AG08396 (cell line): ENCODE results near the gene NOD1.

Source experiments
- DNase-seq: peaks from one replicate; pipeline ENCODE4 v3.0.0; 2012; ENCODE audit warnings: low spot score, mixed read lengths

The NOD1 gene

DNA sequence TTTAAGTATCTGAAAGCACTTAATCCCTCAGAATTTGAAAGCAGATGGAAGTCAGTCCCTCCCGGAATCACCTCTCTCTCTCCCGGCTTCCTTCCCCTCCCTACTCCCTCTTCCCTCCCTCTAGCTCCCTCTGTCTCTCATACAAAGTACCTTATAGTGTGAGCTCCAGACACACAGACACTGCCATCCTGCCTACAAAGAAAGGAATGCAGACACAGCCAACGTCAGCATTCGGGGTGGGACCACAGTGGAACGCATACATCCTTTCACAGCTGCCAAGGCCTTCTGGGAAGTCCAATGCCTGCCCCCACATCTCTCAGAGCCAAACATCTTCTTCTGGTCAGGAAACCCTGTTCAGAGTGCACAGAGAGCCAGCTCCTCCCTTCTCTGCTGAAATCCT is 9.3 kb downstream of the NOD1 start:
- peak; percentile 83 for DNase-seq

DNA sequence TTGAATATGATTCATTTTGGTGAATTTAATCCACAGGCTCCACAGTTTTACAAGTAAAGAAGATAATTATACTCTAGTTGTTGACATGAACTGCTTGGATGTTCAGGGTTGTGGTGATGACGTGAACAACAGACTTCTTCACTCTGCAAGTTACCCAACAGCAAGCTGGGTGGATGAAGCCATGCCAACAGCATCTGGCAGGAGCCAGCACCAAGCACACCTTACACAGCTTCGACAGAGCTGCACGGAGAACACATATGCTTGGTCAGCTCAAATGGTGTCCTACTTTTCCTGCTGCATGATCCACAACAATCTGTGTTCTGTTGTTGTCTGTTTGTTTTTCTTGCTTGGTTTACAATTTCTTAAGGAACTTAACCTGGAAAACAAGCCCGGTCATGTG is 9.8 kb downstream of the NOD1 start:
- DNase-seq = no peak

DNA sequence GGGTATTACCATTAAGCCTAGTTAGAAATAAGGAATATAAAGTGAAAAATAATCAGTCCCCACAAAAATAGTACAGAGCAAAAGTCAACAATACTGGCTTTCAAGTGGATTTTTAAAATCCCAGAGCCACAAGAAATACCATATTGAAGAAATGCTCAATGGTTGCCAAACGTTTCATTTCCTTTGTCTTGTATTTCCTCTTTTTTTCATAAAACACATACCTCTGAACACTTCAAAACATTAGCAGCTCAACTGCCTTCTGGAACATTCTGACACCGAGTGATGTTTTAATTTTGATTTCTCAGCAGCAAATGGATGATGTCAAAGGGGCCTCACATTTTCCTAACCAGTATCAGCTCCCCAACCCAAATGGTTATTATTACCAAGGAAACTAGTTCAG is 10.5 kb downstream of the NOD1 start:
- DNase-seq = no peak

DNA sequence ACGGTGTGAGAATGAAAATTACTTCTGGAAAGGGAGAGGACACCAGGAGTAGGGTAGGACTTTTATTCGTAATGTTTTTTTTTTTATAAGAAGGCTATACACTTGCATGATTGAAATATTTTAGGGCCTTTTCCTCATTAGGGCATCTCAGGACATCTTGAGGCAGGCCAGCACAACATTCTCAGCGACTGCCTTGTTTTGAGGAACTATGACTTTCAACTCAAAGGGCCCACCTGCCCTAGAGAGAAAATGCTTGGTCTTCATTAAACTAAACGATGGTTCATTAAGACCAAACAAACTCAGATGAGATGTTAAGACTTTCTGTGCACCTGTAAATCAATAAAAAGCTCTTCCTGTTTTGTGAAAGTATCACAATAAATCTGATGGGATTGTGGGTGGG is 11.3 kb downstream of the NOD1 start:
- DNase-seq = no peak

DNA sequence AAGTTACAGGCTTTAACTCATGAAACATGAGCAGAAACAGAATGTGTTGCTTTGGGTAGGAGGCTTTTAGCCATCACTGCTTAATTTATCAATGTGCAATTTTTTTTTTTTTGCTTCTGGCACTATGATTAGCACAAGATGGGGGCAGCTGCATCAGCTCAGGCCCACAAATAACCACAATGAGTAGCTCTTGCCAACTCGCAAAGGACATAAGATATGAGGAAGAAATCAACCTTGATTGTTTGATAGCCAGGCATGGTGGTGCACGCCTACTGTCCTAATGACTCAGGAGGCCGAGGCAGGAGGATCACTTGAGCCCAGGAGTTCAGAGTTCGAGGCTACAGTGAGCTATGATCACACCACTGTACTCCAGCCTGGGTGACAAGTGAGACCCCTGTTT is 12.3 kb downstream of the NOD1 start:
- no peak for DNase-seq

DNA sequence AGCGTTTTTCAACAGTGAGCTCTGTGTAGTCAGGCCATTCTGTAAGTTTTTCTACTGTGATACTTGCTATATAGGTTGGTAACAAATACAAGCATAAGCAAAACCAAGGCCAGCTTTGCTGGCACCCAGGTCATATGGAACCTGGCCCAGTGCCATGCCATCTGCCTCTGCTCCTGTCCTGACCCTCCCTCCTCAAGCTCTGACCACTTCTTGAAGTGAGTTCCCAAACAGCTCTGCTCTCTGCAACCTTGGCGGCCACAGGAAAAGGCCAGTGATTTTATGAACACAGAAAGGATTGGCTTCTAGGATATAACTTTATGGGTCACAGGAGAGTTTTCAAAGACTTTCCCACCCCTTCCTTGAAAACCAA is 12.8 kb downstream of the NOD1 start:
- no peak for DNase-seq

DNA sequence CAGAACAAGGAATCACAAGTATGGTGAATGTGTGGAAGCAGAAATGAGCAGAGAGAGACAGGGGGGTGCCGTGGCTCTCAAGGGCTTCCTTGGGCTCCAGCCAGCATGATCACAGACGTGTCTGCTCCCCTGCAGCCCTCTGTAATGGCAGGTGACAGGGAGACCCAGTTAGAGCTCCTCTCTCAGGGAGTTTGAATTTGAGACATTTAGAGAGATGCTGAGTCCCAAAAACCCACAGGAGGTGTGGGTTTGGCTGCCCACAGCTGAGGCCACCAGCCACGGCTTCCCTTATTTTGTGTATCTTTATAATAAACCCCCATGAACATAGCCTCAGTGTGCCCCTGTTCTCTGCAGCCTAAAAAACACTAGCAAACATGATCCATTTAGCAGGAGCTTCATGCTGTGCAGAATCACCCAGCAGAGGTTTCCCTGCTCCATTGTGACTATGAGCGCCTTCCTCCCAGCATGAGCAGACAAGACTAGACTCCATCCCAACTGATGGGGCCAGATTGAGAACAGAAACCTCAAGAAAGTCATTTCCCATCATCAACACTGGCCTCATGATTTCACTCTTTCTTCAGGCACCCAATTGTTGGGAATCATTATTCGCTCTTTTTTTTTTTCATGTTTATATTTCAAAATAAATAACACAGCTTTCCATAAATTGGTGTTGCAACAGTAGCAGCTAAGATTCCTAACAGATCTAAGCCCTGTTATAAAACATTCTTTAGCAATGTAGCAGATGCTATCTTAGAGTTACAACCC is 13.4 kb downstream of the NOD1 start:
- DNase-seq = no peak

DNA sequence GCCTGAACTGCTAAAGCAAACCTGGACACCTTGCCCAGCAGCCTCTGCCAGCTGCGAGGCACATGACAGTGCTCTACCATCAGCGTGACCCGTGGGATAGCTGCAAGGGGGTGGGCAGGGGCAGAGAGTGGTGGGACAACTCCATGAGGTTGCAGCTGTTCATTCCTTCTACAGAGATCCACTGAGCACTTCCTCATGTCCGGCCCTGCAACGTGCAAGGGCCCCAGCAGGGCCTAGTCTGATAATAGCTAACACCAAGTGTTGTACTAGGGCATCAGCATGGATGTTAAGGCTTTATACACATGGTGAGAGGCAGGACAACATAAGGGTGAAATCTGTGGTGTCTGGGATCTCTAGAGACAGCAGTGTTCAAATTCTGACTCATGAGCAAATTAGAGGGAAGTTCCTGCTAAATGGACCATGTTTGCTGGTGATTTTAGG is 14.3 kb downstream of the NOD1 start:
- no peak for DNase-seq

DNA sequence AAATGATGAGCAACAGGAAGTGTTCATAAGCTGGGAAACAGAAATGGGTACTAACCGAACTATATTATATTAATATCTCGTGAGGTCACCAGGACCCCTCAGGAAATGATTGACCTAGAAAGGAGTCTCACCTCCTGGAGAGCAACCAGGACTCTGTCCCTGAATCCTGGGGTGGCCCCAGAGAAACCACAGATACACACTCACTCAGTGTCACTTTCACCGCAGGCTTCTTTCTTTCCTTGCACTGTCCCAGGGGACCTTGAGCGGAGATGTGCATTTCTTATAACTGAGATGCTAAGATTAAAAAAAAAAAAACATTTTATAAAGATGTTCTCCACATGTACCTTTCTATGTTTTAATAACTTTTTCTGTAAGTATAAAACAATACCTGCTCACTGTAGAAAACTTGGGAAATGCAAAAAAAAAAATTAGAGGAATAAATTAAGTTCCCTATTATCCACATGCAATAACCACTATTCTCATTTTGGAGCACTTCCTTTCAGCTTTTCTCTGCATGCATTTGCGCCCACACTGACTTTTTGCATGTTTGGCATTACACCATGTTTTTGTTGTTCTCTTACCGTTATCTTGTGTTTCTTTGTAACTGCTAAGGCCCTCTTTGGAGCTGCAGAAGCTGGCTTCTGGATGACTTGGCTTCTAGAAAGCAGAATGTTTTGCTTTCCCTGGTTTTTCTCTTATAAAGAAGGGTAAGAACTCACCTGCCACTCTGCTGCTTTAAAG is 15.0 kb downstream of the NOD1 start:
- no peak for DNase-seq

DNA sequence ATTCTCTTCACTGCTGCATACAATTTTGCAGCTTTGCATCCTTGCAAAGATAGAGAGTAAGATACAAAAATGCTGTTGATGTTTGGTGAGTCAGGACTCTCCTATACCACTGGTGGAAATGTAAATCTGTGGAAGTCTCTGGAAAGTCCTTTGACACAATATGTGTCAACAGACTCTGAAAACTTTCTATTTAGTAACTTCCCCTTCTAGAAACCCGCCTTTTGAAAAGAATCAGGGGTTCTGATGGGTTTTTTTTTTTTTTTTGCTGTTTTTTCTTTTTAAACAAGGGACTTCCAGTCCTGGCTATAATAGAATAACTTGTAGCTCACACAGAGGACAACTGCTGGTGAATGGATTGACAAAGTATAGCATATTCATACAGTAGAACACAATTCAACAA is 16.4 kb downstream of the NOD1 start:
- DNase-seq = no peak

DNA sequence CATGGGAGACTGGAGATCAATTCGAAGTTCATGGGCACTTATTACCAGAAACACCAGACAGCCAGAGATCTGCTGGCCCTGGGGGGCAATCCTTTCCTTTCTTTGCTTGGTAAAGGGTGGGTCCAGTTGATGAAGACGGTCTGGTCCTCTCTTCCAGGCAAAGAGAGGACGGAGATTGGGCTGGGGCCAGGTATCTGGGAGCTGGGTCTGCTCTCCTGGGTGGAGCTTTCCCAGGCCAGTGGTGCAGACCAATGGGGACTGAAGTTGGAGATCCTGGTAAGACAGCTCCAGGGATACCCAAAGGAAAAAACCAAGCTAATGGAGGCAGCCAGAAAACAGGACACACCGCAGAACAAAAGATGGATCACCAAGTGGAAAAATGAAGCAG is 18.3 kb downstream of the NOD1 start:
- DNase-seq = no peak

DNA sequence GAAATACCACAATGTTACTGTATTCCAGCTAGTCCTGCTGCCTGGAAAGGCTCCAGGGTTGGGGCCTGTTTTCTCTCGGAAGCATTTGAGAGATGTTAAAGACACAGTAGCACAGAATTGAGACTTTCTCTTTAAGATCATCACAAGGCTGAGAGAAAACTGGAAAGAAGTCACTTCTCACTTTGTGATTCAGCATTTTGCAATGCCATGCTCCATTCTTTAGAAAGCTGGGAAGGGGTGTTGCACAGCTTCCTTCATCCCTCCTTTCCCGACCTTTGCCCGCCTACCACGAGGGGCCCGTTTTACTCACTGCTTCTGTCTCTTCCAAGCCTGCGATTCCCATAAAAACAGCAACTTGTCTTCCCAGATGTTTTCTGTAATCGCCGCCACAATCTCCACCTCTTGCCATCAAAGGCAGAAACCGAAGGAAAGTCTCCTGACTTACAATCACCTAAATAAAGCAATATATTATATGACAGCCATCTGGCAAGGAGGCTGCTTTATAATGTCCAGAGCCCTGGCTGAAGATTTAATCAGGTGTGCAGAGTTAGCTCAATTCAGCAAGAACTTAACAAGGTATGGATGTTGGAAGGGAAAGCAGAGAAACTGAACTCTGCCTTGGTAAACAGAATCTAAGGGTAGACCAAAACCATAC is 18.9 kb downstream of the NOD1 start:
- DNase-seq = peak; percentile 64

DNA sequence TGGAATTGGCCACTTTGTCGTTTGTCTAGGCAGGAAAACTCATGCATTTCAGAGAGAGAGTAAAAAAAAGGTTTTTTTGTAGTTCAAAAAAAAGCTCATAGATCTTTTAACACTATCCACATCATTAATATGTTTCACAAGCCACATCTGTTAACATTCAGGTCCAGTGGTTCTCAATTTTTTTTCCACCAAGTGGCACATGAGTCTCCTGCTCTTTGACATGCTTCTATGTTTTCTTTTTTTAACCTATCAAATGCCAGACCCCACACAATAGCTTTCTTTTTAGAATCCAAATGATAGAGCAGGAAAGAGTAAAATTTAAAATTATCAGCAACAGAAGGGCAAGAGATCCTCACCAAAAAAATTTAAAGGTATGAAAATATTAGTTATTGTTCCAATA is 20.3 kb downstream of the NOD1 start:
- no peak for DNase-seq

DNA sequence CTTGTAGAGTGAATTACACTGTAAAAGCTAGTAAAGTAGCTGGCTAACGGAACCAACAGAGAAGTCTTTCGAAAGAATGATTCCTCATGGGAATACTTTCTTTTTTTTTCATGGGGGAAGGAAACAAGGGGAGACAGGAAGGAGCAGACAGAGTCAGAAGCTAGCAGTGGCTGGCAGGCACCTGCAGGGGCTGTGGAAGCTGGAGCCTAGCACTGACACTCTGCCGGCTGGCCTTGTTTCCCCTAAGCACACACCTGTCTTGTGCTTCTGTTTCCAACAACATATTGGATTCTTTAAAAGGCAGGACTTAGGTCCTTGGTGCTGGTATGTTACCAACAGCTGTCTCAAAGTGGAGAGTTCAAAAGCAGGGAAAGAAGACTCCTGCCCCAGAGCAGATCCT is 24.7 kb downstream of the NOD1 start:
- no peak for DNase-seq

DNA sequence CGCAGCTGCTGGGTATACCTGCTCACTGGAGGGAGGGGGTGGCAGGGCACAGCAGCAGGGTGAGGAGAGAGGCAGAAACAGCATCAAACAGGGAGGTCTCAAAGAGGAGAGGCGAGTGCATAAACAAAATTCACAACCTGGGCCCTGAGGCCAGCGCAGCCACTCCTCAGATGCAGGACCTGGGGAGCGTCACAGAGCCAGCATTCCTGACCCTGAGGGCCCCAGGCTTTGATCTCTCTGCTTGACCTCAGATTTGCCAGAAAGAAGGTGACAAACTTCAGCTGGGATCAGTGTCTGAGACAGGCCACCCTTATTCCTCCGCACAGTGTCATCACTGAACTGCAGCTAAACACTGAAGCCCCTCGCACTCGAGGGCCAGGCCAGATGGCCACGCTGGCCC is 25.6 kb downstream of the NOD1 start:
- DNase-seq = no peak

DNA sequence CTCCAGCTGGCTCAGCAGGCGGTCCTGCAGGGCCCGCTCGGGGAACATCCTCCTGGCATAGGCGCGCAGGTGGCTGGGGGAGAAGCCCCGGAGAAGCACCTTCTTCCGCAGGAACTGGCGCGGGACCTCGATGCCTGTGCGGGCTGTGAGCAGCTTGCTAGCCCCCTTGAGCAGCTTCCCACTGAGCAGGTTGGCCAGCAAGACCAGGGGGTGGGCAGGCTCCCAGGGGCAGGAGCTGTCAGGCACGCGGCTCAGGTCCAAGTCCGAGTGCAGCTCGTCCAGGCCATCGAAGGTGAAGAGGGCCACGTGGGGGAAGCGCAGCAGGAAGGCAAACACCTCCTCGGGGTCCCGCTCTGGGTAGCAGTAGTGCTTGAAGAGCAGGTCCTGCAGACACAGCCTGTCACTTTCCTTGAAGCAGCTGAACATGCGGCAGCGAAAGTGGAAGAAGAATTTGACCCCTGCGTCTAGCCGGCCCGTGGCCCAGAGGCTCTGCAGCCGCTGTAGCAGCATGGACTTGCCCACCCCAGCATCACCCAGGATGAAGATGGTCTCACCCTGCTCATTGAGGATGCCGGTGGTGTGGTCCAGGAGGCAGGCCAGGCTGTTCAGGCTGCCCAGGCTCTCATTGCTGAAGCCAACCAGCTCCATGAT is 26.2 kb downstream of the NOD1 start:
- DNase-seq = no peak

DNA sequence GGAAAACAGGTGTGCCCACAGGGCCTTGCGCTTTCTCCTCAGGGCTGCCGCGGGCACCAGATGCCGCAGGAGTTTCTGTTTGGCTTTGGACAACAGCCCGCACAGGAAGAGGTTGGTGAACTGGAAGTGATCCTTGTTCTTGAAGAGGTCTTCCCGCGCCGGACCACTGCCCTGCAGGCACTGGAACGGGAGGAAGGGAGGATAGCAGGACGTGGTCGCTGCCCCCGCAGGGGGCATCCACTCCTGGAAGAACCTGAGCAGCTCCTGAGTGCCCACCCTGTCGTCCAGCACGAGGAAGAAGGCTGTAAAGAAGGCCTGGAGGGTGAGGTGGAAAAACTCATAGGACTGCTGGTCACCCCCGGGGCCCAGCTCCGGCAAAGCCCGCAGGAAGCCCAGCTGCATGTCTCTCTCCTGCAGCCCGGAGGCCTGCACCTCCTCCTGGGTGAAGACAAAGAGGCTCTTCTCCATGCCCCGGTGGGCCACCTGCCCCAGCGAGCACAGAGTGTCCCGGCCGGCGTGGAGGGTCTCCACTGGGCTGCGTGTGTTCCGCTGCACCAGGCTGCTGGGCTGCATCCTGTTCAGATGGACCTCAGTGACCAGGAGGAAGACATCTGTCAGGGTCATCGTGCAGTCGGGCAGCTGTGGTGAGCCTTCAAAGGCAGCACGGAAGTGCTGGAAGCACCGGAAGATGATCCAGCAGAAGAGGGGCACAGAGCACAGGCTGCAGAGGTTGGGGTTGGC is 26.9 kb downstream of the NOD1 start:
- no peak for DNase-seq

DNA sequence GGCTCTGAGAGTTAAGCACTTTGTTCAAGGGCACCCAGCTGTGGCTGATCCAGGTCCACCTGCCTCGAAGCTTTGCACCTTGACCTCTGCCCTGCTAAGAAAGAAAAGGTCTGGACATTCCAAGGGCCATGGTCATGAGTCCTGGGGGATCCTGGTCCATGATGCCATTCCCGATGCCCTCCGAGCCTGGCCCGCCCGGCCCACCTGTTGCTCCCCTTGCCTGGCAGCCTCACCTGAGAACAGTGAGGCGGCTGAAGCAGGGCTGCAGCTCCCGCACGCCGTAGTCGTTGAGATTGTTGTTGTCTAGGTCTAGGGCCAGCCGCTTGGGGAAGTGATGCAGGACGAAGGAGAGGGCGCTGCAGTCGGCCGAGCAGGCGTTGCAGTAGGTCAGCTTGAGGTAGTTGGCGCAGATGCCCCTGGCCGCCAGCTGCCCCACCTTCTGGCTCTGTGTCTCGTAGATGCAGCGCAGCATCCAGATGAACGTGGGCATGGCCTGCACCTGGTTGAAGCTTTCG is 27.5 kb downstream of the NOD1 start:
- no peak for DNase-seq

DNA sequence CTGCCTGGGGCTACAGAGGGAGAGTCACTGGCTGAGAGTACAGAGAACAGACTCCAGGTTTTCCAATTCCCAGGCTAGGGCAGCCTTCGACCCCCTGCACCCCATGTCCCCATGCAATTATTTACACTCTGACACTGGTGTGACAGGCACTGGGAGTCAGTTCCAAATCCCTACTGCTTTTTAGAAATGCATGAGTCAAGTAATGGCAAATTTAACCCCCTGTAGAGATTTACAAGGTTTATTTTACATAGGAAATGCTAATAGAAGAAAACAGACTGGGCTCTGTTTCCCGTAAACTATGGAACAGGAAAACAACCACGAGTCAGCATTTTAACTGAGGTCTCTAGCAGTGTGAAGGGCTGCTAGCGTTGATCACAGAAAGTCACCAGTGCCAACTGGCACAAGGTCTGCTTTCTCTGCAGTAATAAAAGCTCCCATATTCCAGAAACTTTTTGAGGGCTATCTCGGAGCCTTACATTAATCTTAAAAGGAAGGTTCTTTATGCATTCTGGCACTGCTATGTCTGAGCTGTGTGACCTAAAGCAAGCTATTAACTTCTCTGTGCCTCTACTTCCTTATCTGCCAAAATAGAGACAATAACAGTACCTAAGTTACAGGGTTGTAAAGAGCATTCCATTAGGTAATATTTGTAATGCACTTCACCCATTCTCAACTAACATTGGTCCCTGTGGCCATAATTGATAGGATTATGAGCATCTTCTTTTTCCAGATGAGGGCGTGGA is 28.2 kb downstream of the NOD1 start:
- DNase-seq = no peak

DNA sequence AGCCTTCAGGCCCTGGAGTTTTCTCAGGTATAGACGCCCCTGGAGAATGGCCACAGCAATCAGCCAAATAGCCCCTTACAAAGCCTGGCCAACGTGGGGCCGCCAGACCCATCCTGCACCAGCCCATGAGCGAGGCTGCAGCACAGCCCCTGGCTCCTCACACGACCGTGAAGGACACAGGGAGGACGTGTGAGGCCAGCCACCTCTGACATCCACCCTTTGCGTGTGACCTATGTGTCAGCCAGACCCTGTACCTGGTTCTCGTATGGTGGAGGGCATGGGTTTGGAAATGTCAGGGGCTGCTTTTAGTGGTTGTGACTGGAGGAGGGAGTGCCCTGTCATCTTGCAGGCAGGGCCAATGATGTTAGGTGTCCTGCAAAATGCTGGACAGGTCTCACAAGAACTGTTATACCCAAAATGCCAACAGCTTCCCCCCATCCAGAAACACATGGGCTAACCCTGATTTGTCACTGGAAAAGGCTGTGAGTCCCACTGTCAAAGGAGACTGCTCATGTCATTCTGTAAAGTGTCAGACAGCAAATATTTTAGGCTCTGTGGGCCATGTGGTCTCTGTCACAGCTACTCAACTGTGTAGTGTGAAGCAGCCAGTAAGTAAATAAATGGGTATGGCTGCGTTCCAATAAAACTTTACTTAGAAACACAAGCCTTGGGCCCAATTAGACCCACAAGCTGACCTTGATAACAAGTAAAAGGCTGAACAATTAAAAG is 30.0 kb downstream of the NOD1 start:
- DNase-seq = no peak
